ENCODE data around the gene HSPA13. TPM values are rescaled to one million over a fixed set of nuclear protein-coding genes. Genes with fewer than 3 reads are reported as not detected.
"Not testable (repeated sequence)": the region's sequence is repeated elsewhere in the genome, so short reads cannot be mapped to it uniquely, and the experiment has no call there.

Gene HSPA13
- total RNA-seq = 18.2 TPM

- DNase-seq (ENCODE audit: low spot score) = peak; percentile 100
Measured at GRCh38 chr21:14382835-14383595, at the start of gene HSPA13. HSPA13 (minus strand) TSS chr21:14383146; CDS start chr21:14383119, 27 bp downstream.

- DNase-seq (ENCODE audit: low spot score) = no peak
Measured at GRCh38 chr21:14418920-14419319, 36.0 kb upstream of the HSPA13 start.

GRCh38 chr21:14414932-14415508 is 32.1 kb upstream of the HSPA13 start:
- DNase-seq (ENCODE audit: low spot score) = no peak

GRCh38 chr21:14405962-14406361 is 23.0 kb upstream of the HSPA13 start:
- DNase-seq (ENCODE audit: low spot score) = no peak

GRCh38 chr21:14405225-14405624 is 22.3 kb upstream of the HSPA13 start:
- DNase-seq (ENCODE audit: low spot score) = no peak

- no peak for DNase-seq (ENCODE audit: low spot score)
Measured at GRCh38 chr21:14403681-14404318, 20.9 kb upstream of the HSPA13 start.

GRCh38 chr21:14401217-14401616 is 18.3 kb upstream of the HSPA13 start:
- DNase-seq (ENCODE audit: low spot score) = no peak

- DNase-seq (ENCODE audit: low spot score) = no peak
Measured at GRCh38 chr21:14388282-14388681, 5.3 kb upstream of the HSPA13 start.

GRCh38 chr21:14384453-14384852 is 1.5 kb upstream of the HSPA13 start:
- no peak for DNase-seq (ENCODE audit: low spot score)

GRCh38 chr21:14383596-14384180 is 742 bp upstream of the HSPA13 start:
- DNase-seq (ENCODE audit: low spot score) = no peak

- DNase-seq (ENCODE audit: low spot score) = no peak
Measured at GRCh38 chr21:14382486-14382834, 486 bp downstream of the HSPA13 start.

GRCh38 chr21:14376854-14377253 is 6.1 kb downstream of the HSPA13 start:
- DNase-seq (ENCODE audit: low spot score) = no peak

- no peak for DNase-seq (ENCODE audit: low spot score)
Measured at GRCh38 chr21:14366998-14367397, 15.9 kb downstream of the HSPA13 start.

- DNase-seq (ENCODE audit: low spot score) = no peak
Measured at GRCh38 chr21:14361958-14362357, 21.0 kb downstream of the HSPA13 start.

- no peak for DNase-seq (ENCODE audit: low spot score)
Measured at GRCh38 chr21:14358775-14359174, 24.2 kb downstream of the HSPA13 start.

GRCh38 chr21:14356746-14357145 is 26.2 kb downstream of the HSPA13 start:
- no peak for DNase-seq (ENCODE audit: low spot score)

GRCh38 chr21:14354515-14354914 is 28.4 kb downstream of the HSPA13 start:
- no peak for DNase-seq (ENCODE audit: low spot score)

- DNase-seq (ENCODE audit: low spot score) = no peak
Measured at GRCh38 chr21:14353726-14354125, 29.2 kb downstream of the HSPA13 start.

GRCh38 chr21:14353231-14353630 is 29.7 kb downstream of the HSPA13 start:
- DNase-seq (ENCODE audit: low spot score) = no peak

- not testable (repeated sequence) for DNase-seq (ENCODE audit: low spot score)
Measured at GRCh38 chr21:14327346-14327745, 55.6 kb downstream of the HSPA13 start.

- DNase-seq (ENCODE audit: low spot score) = no peak
Measured at GRCh38 chr21:14325595-14325994, 57.4 kb downstream of the HSPA13 start.

Measured in ureter (tissue), 1 donor.